K562 (cell line): Measurements from ENCODE around the gene NDST4. TPM values are rescaled to one million over a fixed set of nuclear protein-coding genes. Genes with fewer than 3 reads are reported as not detected.

Experiments
- ATAC-seq: fragments of 200-7000 bp; cut with Tn5 transposase; 3 replicates; pipeline ENCODE4 v1.9.1; 2020; ENCODE audit warnings: moderate library complexity
- BruUV-seq: library from RNA; stranded (reverse); fragments of 400-500 nt; replicated peaks from 2 replicates; lab custom pipeline; 2021; lab: Mats Ljungman, UMichigan
- CTCF ChIA-PET: fragments of 300-600 bp; formaldehyde crosslinking; extraction: SDS; loops from one replicate; lab custom pipeline; 2021; ENCODE audit warnings: low intra/inter-chr PET ratio; lab: Yijun Ruan, JAX
- POLR2A ChIA-PET: fragments of 300-600, 350-650 bp; sonication (Branson Sonifier 250); formaldehyde crosslinking; extraction: SDS; loops from one replicate; lab custom pipeline; 2021; ENCODE audit warnings: antibody characterized with exemption, inconsistent platforms; lab: Yijun Ruan, JAX
- DNase-seq, 4 experiments: peaks; one replicate each; pipeline versions ENCODE4 v3.0.0 to v3.0.0-alpha.2; 2011 to 2018; ENCODE audit warnings: low spot score in 3 of 4, mixed read lengths in 3 of 4; ENCODE audit errors: extremely low read depth in 1 of 4
- FAIRE-seq: peaks from 2 replicates; lab custom pipeline; 2011; peaks lifted over from hg19 to GRCh38; lab: Jason Lieb, UNC
- H2AFZ ChIP-seq: 2 replicates; pipeline ENCODE4 v1.6.0; 2011; ENCODE audit warnings: low read depth, low read length, control low read depth, inconsistent platforms
- H3K27ac ChIP-seq: fragments of 200-600 bp; 3 replicates; pipeline ENCODE4 v1.8.0; 2011; ENCODE audit warnings: low read depth, mild to moderate bottlenecking, control low read depth, inconsistent platforms, low read length, moderate library complexity, mixed read lengths; ENCODE audit errors: extremely low read depth
- H3K27me3 ChIP-seq, 2 experiments: fragments of 300-600 bp in 1 of 2; 2 replicates in 1 of 2; 3 replicates in 1 of 2; pipeline versions ENCODE4 v1.6.0 to v1.8.0; 2011; ENCODE audit warnings: inconsistent platforms in 2 of 2, low read length in 2 of 2, mild to moderate bottlenecking in 1 of 2, mixed read lengths in 1 of 2, moderate library complexity in 1 of 2; ENCODE audit not compliant: control insufficient read depth in 2 of 2, insufficient read depth in 2 of 2
- H3K36me3 ChIP-seq: fragments of 300-600 bp; 3 replicates; pipeline ENCODE4 v1.8.0; 2011; ENCODE audit warnings: mild to moderate bottlenecking, low read length, inconsistent platforms; ENCODE audit not compliant: control insufficient read depth, insufficient read depth
- H3K4me1 ChIP-seq, 2 experiments: fragments of 200-600 bp in 1 of 2; replicated peaks in 1 of 2; 2 replicates in 1 of 2; 3 replicates in 1 of 2; pipeline versions ENCODE4 v1.5.1 to v1.8.0; 2011; ENCODE audit warnings: inconsistent platforms in 2 of 2, low read length in 2 of 2, mild to moderate bottlenecking in 1 of 2, mixed read lengths in 1 of 2, moderate library complexity in 1 of 2; ENCODE audit not compliant: control insufficient read depth in 2 of 2, insufficient read depth in 2 of 2
- H3K4me2 ChIP-seq: 2 replicates; pipeline ENCODE4 v1.6.1; 2011; ENCODE audit warnings: low read length, control low read depth, inconsistent platforms, mixed read lengths; ENCODE audit not compliant: insufficient read depth
- H3K4me3 ChIP-seq: fragments of 200-600 bp; sonication (generic), shearing (Covaris generic); 2 replicates; pipeline ENCODE4 v1.5.1; 2016; ENCODE audit warnings: control low read depth, inconsistent platforms
- H3K79me2 ChIP-seq: fragments of 200-600 bp; 3 replicates; pipeline ENCODE4 v1.8.0; 2011; ENCODE audit warnings: low read length, inconsistent platforms; ENCODE audit not compliant: control insufficient read depth, insufficient read depth
- H3K9ac ChIP-seq, 2 experiments: 2 replicates each; pipeline versions ENCODE4 v1.6.0 to v1.6.1; 2011; ENCODE audit warnings: low read depth in 2 of 2, low read length in 2 of 2, control low read depth in 1 of 2, inconsistent platforms in 1 of 2, mild to moderate bottlenecking in 1 of 2, mixed read lengths in 1 of 2; ENCODE audit not compliant: insufficient read depth in 1 of 2
- H3K9me1 ChIP-seq: one replicate; pipeline ENCODE4 v1.6.0; 2011; ENCODE audit warnings: inconsistent platforms, mild to moderate bottlenecking, low read length, moderate library complexity; ENCODE audit not compliant: control insufficient read depth, insufficient read depth
- H3K9me3 ChIP-seq: replicated peaks from 2 replicates; pipeline ENCODE4 v1.5.1; 2011; ENCODE audit warnings: low read depth, low read length, inconsistent platforms; ENCODE audit not compliant: control insufficient read depth, insufficient read depth
- H4K20me1 ChIP-seq: replicated peaks from 2 replicates; pipeline ENCODE4 v1.6.1; 2011; ENCODE audit warnings: low read length, inconsistent platforms, mixed read lengths; ENCODE audit not compliant: control insufficient read depth, insufficient read depth
- CBX3 ChIP-seq, 2 experiments: IDR thresholded peaks; 1 replicate in 1 of 2; 2 replicates in 1 of 2; pipeline ENCODE4 v1.6.1; 2012; ENCODE audit warnings: inconsistent platforms in 2 of 2, low read length in 2 of 2, borderline replicate concordance in 1 of 2, control low read depth in 1 of 2
- REST ChIP-seq, 2 experiments: fragments of 450-650 bp; formaldehyde crosslinking in 1 of 2; IDR thresholded peaks; 2 replicates each; pipeline versions ENCODE4 v1.4.0 to v1.6.1; 2014 to 2020; ENCODE audit warnings: mild to moderate bottlenecking in 2 of 2, borderline replicate concordance in 1 of 2, low read depth in 1 of 2
- SMAD1 ChIP-seq: fragments of 150-350 bp; IDR thresholded peaks from 2 replicates; pipeline ENCODE4 v1.6.1; 2014; ENCODE audit warnings: low read length, low read depth; ENCODE audit not compliant: partially characterized antibody
- WGBS: fragments of 100-300 bp; shearing (Covaris generic); methylation state at CpG from one replicate; pipeline ENCODE4 v1.1.6; 2016; ENCODE audit warnings: low coverage, mixed read lengths; ENCODE audit not compliant: insufficient coverage; ENCODE audit errors: missing lambda C conversion rate; 5-methylcytosine and 5-hydroxymethylcytosine counted together
- in situ Hi-C: fragments of 300-500 bp; cut with MboI; formaldehyde crosslinking; loops from 4 replicates; pipeline ENCODE4 v1.15.0; 2018; ENCODE audit warnings: inconsistent platforms, mixed read lengths
- intact Hi-C: fragments of 100-400 bp; cut with micrococcal nuclease; formaldehyde crosslinking; loops from 2 replicates; pipeline ENCODE4 v1.14.2; 2022
- polyA plus RNA-seq, 8 experiments: library from polyadenylated mRNA; depleted of rRNA in 4 of 8; stranded (reverse) in 5 of 8; unstranded in 3 of 8; fragments of >200 nt; fragmentation: Nextera tagmentation in 2 of 8; fragmentation: Illumina TruSeq in 1 of 8; extraction: Ambion mirVana in 2 of 8; extraction: Trizol in 1 of 8; gene quantifications; 2 replicates each; pipeline versions ENCODE4 v1.2.1 to v1.2.3, GENCODE V29; 2011 to 2014; ENCODE audit warnings: inconsistent platforms in 1 of 8, missing spikeins in 1 of 8
- total RNA-seq, 7 experiments: library from RNA; depleted of rRNA in 6 of 7; stranded (reverse); fragments of >200 nt in 6 of 7; fragmentation: Illumina TruSeq in 2 of 7; extraction: Trizol in 2 of 7; gene quantifications; 2 replicates each; pipeline versions ENCODE4 v1.2.1 to v1.2.3, GENCODE V29; 2011 to 2021; ENCODE audit warnings: low replicate concordance in 1 of 7

The NDST4 gene
- total and polyA plus RNA-seq, 9 of the 15 experiments (the other 6 are each of a cell fraction or from before 2014, with no cell fraction given), result not detected

GRCh38 chr4:114886761-114887160, 226.7 kb downstream of the NDST4 start:
- no peaks in the 10 kb centered on the region for H3K79me2 ChIP-seq
- CTCF ChIA-PET, result no interaction called here
- intact Hi-C loops (no loop called here), in situ Hi-C loops (no loop called here)
- no peaks in the 10 kb centered on the region for H3K9me1 ChIP-seq
- no TSS peak for BruUV-seq
- no peak overlapping the region for H2AFZ ChIP-seq
- 0% methylated on average over 2 of the region's 2 CpGs for WGBS
- no peak overlapping the region for H3K4me2 ChIP-seq
- ATAC-seq (no peak), FAIRE-seq (no peak), DNase-seq (no peak)
- H3K9ac ChIP-seq, result no peak overlapping the region
- no peaks in the 10 kb centered on the region for H3K9me3 ChIP-seq
- H3K27me3 ChIP-seq, result no peaks in the 10 kb centered on the region
- H3K27ac ChIP-seq, result no peak overlapping the region
- H3K4me3 ChIP-seq, result no peak overlapping the region
- no peaks in the 10 kb centered on the region for H3K4me1 ChIP-seq
- no peaks in the 10 kb centered on the region for H3K36me3 ChIP-seq
- H4K20me1 ChIP-seq, result no peaks in the 10 kb centered on the region
- TF ChIP-seq CBX3 (IDR thresholded peaks at IDR 0.05; ENCODE audit: borderline replicate concordance in 1 of 2, low read length in 2 of 2), result no peak
- POLR2A ChIA-PET, result no interaction called here

- Histone ChIP-seq H3K4me3 (no peak overlapping the region), H3K9me3 (no peaks in the 10 kb centered on the region), H3K4me1 (no peaks in the 10 kb centered on the region), H3K79me2 (no peaks in the 10 kb centered on the region), H3K36me3 (no peaks in the 10 kb centered on the region), H2AFZ (no peak overlapping the region), H3K27me3 (no peaks in the 10 kb centered on the region), H3K4me2 (no peak overlapping the region), H3K9me1 (no peaks in the 10 kb centered on the region), H4K20me1 (no peaks in the 10 kb centered on the region), H3K9ac (no peak overlapping the region), H3K27ac (no peak overlapping the region)
- intact Hi-C loops, result no loop called here
- in situ Hi-C loops, result no loop called here
- ChIA-PET CTCF (no interaction called here), POLR2A (no interaction called here)
- DNase-seq (no peak), FAIRE-seq (no peak), ATAC-seq (no peak)
- WGBS, result 1% methylated on average over 5 of the region's 5 CpGs
- TF ChIP-seq REST (IDR thresholded peaks at IDR 0.05; ENCODE audit: borderline replicate concordance) (no peak), REST (CRISPR knock-in tag; IDR thresholded peaks at IDR 0.05; ENCODE audit: low read depth) (no peak), SMAD1 (no peak)
- BruUV-seq, result no TSS peak
Measured at GRCh38 chr4:114883641-114884040, 229.8 kb downstream of the NDST4 start.
